ENCODE results near the gene CCDC137.
"Not testable (repeated sequence)": the region's sequence is repeated elsewhere in the genome, so short reads cannot be mapped to it uniquely, and the experiment has no call there.

Gene CCDC137, protein sequence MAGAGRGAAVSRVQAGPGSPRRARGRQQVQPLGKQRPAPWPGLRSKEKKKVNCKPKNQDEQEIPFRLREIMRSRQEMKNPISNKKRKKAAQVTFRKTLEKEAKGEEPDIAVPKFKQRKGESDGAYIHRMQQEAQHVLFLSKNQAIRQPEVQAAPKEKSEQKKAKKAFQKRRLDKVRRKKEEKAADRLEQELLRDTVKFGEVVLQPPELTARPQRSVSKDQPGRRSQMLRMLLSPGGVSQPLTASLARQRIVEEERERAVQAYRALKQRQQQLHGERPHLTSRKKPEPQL

DNA sequence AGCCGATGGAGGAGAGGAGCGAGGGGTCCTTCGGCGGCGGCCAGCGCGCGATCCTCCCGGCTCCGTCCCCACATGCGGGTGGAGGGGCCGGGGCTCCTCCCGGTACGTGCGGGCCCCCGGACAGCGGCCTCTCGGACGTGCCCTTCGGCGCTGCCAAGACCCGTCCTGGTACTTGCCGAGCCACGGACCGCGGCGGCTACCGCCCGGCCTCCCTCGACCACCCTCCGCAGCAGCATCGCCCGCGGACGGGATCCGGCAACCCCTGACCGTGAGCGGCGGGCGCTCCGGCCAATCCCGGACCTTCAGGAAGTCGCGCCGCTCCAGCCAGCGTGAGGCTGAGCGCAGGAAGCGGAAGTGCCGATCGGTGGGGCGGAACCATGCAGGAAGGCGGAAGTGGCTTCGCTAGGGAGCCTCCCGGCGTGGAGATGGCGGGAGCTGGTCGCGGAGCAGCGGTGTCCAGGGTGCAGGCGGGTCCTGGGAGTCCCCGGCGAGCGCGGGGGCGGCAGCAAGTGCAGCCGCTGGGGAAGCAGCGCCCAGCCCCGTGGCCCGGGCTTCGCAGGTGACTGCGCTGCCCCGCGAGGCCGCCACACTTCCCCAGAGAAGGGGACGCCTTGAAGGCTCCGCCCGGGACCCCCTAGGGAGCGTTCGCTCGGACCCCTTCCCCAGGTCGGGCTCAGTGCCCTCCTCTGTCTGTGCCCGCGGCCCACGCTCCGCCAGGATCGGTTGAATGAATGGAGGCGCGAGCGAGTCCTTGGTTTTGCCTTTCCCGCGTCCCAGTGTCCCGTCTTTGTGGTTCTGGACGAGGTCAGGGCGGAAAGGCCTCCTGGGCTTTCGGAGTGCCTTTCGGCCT, at the start of gene CCDC137, which contains the start of gene OXLD1:
Gene CCDC137 (plus strand): TSS at position 396 of the 850 bp plus-strand sequence. CDS start 30 bp downstream, at position 426.
Gene OXLD1 (minus strand): TSS at position 264 of the 850 bp plus-strand sequence. CDS start 28 bp downstream, at position 236.
- DNase-seq = peak; percentile 96 to 98

DNA sequence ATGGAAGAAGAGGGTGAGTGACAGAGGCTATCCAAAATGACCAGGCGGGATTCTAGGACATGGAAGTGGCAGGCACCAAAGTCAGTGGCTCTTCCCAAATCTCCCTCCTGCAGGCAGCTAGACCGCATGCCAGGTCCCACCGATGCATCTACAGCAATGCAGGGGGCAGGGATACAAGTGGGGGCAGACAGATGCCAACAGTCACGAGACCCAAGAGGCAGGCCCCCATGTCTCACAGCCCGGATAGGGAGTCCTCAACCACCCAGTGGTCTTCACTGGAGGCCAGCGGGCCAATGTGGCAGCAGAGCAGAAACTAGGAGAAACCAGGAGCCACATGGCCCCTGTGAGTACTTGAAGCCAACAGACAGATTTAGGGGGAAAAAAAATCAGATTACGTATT, 49.7 kb upstream of the CCDC137 start:
- DNase-seq = no peak

DNA sequence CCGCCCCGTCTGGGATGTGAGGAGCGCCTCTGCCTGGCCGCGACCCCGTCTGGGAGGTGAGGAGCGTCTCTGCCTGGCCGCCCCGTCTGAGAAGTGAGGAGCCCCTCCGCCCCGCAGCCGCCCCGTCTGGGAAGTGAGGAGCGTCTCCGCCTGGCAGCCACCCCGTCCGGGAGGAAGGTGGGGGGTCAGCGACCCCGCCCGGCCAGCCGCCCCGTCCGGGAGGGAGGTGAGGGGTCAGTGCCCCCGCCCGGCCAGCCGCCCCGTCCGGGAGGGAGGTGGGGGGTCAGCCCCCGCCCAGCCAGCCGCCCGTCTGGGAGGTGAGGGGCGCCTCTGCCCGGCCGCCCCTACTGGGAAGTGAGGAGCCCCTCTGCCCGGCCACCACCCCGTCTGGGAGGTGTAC, 48.2 kb upstream of the CCDC137 start:
- not testable (repeated sequence) for DNase-seq

DNA sequence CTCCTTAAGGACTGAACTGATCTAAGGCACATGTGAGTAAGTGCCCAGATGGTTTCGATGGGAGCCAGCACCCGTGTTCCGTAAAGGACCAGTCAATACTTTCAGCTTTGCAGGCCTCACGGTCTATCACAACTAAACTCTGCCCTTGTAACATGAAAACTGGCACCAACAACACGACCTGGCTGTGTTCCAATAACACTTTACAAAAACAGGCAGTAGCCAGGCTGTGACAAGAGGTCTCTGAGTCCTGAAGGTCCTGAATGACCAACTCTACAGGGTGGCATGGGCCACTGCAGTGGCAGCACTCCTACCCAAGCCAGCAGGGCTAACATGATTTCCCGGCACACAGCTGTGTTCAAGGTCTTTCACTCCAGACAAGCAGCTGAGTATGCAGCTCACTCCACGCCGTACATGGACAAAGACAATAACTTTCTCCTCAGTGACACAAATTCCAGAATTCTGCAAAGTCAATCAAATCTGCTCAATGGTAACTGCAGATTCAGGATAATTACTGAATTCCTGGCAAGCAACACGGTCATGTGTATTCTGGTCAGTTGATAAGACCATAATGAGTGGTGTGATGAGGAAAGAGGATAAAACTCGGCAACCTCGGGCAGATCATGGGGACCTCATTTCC, 44.9 kb upstream of the CCDC137 start:
- DNase-seq = no peak

DNA sequence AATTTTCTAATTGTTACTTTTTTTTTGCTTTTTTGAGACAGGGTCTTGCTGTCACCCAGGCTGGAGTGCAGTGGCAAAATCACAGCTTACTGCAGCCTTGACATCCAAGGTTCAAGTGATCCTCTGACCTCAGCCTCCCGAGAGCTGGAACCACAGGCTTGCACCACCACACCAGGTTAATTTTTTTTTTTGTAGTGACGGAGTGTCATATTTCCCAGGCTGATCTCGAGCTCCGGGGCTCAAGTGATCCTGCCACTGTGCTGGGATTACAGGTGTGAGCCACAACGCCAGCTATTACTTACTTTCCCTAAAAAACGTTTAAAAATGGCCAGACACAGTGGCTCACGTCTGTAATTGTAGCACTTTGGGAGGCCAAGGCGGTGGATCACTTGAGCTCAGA, 36.3 kb upstream of the CCDC137 start:
- no peak for DNase-seq

DNA sequence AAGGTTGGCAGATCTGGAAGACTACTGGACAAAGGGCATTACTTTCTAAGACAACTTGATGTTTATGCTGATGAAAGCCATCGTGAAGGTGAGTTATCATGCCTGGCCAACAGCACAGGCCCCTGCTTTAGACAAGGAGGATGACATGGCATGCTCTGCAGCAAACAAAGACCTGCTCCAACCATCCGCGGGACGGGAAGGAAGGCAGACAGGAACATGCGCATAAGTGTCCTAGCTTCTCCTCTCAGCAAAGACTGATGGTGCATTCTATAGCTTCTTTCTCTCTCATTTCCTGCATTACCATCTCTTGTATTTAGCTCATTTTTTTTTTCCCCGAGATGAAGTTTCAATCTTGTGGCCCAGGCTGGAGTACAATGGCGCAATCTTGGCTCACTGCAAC, 35.1 kb upstream of the CCDC137 start:
- no peak for DNase-seq

DNA sequence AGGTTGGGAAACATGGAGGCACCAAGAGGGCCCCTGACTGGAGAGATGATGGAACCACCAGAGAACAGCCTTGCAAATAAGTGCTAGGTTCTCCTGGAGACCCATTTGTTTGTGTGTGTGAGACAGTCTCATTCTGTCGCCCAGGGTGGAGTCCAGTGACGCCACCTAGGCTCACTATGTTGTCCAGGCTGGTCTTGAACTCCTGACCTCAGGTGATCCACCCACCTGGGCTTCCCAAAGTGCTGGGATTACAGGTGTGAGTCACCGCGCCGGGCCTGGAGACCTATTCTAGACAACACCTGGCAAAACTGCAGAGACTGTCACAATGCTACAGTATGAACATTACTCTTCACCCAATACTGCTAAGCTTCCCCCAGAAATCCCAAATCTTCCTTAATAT, 31.1 kb upstream of the CCDC137 start:
- no peak for DNase-seq

DNA sequence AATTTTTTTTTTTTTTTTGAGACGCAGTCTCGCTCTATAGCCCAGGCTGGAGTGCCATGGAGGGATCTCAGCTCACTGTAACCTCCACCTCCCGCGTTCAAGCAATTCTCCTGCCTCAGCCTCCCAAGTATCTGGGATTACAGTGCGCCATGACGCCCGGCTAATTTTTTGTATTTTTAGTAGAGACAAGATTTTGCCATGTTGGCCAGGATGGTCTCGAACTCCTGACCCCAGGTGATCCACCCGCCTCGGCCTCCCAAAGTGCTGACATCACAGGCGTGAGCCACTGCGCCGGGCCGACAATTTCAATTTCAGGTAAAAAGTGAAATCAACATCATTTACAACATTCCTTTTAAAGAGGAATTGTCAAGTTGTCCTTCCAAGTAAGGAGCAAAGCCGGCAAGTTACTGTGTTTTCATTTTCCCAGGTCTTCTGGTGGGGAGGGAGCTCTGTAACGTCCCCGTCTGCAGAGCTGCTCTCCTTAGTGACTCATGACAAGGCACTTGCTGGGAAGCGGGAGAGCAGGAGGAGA, 30.5 kb upstream of the CCDC137 start:
- peak; percentile 30 to 33 for DNase-seq

DNA sequence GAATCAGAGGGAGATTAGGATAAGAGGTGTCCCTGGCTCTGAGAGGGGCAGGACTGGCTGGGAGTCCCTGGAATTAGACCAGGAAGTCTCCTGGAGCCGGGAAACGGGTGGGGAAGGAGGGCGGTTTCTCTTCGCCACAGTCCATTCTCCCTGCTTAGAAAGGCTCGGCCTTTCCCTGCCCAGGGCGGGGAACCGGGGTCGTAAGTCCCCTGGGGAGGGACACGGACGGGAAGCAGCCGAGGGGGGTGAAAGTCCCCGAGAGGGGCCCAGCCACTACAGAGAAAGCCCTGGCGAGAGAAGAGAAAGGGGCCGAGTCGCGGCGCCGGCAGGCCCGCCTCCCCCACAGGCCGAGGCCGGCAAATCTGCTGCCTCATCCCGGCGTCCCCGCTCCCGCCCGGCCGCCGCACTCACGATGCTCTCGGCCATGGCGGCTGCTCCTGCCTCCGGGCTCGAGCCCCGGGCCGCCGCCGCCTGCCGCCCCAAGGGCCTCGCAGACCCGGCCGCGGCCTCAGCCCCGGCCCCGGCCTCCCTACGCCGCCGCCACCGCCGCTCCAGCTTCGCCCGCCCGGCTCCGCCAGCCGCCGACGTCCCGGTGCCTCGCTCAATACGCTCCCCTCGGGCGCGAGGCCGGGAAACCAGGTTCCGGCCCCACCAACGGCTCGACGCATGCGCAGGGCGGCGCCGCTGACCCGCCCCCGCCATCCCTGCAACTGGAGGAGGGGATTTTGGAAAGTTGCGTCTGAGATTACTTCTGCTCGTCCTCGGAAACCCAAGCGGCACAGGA, 29.8 kb upstream of the CCDC137 start, which contains the start of the genes NPLOC4 and TSPAN10:
Gene NPLOC4 (minus strand): TSS at position 608 of the 784 bp plus-strand sequence. CDS start 182 bp downstream, at position 426.
Gene TSPAN10 (plus strand): TSS at position 692 of the 784 bp plus-strand sequence. CDS start 5,217 bp downstream, outside the sequence.
- DNase-seq = peak; percentile 91 to 96

DNA sequence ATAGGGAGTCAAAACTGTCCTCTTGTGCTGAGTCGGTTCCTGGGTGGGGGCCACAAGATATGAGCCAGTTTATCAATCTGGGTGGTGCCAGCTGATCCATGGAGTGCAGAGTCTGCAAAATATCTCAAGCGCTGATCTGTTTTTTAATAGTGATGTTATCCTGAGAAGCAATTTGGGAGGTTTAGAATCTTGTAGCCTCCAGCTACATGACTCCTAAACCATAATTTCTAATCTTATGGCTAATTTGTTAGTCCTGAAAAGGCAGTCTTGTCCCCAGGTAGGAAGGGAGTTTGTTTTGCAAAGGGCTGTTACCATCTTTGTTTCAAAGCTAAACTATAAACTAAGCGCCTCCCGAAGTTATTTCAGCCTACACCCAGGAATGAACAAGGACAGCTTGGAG, 27.9 kb upstream of the CCDC137 start:
- no peak for DNase-seq

DNA sequence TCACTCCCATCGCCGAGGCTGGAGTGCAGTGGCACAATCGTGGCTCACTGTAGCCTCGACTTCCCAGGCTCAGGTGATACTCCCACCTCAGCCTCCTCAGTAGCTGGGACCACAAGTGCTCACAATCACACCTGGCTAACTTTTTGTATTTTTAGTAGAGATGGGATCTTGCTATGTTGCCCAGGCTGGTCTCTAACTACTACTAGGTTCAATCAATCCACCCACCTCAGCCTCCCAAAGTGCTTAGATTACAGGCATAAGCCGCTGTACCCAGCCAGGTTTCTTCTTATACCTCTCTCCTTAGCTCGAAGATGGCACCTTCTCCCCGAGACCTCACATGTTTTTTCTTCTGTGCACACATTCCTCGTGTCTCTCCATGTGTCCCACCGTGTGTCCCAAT, 26.5 kb upstream of the CCDC137 start:
- no peak for DNase-seq

DNA sequence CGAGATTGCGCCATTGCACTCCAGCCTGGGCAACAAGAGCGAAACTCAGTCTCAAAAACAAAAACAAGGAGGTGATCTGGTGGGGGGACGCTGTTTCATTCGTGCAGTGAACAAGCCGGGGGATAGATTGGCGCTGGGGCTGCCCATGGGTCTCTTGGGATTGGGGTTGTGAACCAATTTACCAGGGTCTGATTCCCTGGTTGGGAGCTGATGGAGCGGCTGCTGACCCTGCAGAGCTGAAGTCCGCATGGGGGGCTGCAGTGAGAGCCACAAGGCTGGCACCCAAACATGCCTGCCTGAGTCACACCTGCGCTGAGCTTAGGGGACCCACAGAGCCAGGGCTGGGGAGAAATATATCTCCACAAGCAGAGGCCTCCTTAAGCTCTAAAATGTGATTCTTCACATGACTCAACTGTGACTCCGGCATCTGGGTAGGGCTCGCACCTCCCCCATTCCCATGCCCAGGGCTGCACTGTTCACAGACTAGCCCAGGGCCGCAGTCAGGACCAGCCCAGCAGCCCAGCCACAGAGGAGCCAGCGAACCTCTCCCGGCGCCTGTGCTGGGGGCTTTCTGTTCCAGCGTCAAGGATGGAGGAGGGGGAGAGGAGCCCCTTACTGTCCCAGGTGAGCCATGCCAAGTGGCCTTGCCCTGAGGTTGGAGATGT, 24.6 kb upstream of the CCDC137 start:
- DNase-seq = no peak

DNA sequence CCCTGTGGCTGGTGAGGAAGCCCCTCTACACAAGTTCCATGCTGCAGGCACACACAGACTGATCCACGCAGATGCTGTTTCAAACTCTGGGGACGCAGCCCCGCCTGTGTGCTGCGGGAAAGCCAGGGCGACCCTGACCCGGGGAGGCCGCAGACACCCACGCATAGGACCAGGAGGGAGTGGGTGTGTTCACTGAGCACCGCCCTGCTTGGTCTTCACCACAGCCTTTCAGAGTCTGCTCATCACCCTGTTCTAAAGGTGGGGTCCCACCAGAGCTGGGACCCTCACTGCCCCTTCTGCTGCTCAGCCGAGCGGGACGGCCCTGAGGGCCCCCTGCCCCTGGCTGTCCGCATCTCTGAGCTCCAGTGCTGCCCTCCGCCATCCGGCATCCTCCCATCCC, 22.0 kb upstream of the CCDC137 start:
- no peak for DNase-seq

DNA sequence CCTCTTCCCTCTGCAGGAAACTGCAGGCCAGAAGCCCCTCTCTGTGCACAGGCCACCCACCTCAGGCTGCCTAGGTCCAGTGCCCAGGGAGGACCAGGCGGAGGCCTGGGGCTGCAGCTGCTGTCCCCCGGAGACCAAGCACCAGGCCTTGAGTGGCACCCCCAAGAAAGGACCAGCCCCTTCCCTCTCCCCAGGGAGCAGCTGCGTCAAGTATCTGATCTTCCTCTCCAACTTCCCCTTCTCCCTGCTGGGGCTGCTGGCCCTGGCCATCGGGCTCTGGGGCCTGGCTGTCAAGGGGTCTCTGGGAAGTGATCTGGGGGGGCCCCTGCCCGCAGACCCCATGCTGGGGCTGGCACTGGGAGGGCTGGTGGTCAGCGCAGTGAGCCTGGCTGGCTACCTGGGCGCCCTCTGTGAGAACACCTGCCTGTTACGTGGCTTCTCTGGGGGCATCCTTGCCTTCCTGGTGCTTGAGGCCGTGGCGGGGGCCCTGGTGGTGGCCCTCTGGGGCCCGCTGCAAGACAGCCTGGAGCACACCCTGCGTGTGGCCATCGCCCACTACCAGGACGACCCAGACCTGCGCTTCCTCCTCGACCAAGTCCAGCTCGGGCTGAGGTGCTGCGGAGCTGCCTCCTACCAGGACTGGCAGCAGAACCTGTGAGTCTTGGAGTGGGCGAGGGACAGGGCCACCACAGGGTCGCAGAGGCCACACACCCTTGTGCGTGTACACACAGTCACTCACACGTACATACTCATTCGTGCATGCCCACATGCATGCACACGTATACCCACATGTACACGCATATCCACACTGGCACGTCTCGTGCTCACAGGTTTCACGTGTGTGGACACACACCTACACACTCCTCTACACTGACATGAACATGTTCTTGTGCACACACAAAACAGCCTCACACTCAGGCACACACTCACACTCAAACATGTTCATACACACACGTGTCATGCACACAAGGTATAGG, 21.3 kb upstream of the CCDC137 start:
- DNase-seq = no peak

DNA sequence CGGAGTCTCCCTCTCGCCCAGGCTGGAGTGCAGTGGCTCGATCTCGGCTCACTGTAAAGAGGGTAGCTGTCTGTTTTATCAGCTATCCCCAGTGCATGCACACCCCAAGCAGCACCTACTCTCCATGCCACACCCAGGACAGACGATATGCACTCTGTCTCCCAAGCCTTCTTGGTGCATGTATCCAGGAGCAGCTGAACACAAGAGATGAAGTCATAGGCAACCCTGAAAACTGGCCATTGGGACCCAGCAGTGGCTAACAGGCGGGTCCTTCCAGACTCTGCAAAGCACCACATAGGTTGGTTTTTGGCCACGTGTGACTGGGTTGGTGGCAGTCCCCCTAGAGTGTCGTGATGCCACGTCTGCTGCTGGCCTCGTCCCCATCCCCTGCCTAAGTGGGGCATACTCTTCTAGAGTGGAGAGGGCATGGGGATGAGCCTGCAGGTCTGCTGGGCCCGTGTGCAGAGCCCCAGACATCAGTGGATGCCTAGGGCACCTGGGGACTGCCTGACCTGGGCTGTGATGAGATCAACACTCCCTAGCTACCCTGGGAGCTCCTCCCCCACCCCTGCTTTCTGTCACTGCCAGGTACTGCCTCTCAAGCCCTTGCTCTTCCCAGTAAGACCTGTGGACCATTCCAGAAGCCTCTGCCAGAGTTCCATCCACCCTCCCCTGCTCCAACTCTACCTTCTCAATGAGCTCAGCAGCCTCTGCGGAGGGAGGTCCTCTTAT, 19.5 kb upstream of the CCDC137 start:
- no peak for DNase-seq

DNA sequence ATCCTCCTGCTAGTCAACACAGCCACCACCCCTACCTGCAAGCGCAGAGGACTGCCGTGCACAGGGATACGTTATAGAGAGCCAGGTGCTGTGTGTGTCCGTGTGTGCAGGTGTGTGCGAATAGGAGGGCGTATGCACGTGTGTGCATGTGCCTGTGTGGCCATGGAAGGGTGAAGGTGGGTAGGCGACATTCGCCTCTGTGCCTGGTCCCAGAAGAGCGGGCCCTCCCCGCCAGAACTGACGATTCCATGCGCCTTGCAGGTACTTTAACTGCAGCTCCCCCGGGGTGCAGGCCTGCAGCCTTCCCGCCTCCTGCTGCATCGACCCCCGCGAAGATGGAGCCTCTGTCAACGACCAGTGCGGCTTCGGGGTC, 18.9 kb upstream of the CCDC137 start:
- no peak for DNase-seq

DNA sequence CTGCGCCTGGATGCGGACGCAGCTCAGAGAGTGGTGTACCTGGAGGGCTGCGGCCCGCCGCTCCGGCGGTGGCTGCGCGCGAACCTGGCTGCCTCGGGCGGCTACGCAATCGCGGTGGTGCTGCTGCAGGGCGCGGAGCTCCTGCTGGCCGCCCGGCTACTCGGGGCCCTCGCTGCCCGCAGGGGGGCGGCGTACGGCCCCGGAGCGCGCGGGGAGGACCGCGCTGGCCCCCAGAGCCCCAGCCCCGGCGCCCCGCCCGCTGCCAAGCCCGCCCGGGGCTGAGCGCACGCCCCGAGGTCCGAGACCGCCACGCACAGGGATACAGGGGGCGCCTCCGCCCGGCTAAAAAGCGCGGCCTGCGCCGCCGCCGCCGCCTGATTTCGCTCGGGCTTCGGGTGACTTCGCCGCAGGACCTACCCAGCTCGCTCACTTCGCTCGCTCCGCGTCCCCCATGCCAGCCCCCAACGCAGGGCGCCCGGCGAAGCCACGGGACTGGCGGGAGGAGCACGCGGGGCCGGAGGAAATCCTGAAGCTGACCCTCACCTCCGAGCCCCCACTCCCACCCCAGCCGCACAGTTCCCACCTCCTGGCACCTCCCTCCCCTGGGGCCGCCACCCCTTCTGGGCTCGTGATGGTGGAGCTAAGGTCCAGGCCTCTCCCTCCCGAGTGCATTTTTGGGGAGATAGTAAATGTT, 18.4 kb upstream of the CCDC137 start:
- no peak for DNase-seq

DNA sequence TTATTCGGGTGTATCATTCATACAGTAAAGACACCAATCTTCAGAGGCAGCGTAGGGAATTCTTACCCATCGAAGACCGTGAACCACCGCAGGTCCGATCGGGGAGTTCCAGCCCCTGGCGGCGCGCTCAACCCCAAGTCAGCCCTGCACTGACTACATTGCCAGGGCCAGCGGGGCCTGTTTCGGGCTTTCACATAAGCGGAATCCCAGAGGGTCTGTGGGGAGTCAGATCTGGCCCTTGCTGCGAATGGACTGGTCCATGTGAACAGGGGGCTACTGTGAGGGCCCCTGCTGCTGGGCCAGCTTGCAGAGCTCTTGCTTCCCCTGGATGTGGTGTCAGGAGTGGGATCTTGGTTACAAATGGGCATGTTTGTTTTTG, 17.8 kb upstream of the CCDC137 start:
- DNase-seq = no peak

DNA sequence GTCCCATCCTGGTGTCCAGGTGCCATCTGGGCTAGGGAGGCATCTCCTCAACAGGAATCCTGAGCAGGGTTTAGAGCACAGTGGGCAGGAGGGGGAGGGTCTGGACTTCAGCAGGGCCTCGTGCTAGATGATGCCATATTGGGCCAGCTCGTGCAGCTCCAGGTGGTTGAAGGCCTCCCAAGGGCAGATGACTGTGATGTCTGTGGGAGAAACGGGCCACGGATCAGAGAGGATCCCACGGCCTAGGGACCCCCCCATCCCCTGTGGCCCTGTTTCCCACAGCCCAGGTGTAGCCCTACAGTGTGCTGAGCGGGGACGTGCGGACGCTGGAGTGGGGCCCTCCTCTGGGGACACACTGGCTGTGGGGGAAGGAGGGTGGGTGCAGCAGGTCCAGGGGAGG, 15.6 kb upstream of the CCDC137 start:
- no peak for DNase-seq
